AG08395 (cell line): ENCODE measurements around the gene CDH4.
A peak's percentile ranks its signal among the peaks of the same experiment; 100 is the strongest.

Experiments used
- DNase-seq: peaks from one replicate; pipeline ENCODE4 v3.0.0; 2012; ENCODE audit warnings: mixed read lengths, low spot score

CDH4 gene

GRCh38 chr20:61518424-61518951 is 266.4 kb downstream of the CDH4 start:
- no peak for DNase-seq

- no peak for DNase-seq
Observed at GRCh38 chr20:61519488-61519887, 267.4 kb downstream of the CDH4 start.

- no peak for DNase-seq
Observed at GRCh38 chr20:61520076-61520892, 268.2 kb downstream of the CDH4 start.

DNA sequence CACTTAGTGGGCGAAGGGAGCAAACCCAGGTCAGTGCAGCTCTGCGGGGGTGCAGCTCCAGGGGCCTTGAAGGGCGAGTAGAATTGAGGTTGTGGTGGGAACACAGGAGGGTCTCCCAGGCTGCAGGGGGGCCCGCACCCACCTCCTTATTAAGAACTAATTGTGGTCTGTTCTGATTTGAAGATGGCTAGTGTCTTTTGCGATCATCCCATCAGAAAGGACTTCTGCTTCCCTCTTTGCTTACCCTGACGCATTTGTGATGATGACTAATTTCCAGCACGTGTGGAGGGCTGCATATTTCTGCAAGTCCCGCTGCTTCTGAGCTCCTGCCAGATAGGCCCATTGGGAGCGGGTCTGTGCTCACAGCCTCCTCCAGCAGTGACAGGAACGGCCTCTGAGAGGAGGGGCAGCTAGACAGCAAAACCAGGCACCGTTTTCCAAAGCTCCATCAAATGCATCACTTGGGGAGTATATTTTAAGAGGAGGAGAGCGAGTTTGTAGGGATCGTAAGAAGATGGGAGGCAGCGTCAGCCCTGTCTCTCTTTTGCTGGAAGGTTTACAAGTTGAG is 268.9 kb downstream of the CDH4 start:
- DNase-seq, result peak; percentile 77

GRCh38 chr20:61521687-61522420 is 269.8 kb downstream of the CDH4 start:
- DNase-seq, result no peak

DNA sequence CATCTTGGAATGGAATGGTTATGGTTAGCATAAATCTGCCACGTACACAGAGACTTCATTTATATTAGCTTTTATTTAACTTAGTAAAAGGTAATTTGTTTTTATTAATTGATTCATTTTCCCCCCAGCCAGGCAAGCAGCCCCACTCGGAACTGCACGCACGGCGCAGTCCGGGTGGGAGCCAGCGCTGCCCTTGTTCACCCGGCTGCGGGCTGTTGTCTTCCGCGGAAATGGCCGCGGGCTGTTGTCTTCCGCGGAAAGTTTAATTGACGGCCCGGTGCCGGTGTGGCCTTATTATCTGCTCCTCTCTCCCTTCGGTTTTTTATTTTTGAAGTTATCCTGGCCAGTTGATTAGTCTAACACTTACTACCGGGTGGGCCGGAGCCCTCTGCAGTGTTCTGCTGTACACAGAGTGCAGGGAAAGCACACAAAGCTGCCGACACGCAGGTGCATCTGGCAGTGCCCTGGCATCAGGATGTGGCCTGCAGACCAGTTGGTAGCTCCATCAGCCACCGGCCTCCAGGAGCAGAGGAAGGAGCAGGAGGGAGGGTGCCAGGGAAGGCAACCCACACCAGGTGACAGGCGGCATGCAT is 270.5 kb downstream of the CDH4 start:
- no peak for DNase-seq

- no peak for DNase-seq
Observed at GRCh38 chr20:61523145-61523544, 271.1 kb downstream of the CDH4 start.

DNA sequence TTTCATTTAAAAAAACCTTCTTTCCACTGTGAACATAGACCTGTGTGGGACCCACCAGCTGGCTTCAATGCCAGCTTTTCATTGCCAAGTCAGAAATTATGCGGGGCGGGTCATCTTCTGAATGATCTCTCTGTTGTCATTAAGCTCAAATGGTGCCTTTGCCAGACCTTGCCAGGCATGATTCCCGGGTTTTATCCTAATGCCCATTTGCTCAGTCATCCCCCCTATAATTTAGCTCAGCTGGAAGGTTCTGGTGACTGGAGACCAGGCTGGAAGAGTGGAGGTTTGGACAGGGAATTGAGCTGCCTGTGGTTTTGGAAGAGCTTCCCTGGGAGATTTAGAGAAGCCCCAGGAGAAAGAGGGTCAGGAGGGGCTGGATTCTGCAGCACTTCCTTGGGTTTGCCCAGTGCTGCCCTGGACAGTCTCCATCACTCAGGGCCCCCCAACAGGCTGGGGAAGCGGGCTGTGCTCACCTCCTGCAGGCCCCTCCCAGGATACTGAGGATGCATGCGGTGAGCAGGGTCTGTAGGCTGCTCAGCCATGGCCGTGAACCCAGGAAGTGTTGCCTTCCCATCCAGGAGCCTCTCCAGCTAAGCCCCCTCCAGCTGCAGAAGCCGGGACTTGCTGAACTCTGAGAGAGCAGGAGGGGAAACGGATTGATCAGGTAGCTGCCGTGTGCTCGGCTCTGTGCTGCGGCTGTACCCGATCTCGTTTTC is 273.0 kb downstream of the CDH4 start:
- no peak for DNase-seq

DNA sequence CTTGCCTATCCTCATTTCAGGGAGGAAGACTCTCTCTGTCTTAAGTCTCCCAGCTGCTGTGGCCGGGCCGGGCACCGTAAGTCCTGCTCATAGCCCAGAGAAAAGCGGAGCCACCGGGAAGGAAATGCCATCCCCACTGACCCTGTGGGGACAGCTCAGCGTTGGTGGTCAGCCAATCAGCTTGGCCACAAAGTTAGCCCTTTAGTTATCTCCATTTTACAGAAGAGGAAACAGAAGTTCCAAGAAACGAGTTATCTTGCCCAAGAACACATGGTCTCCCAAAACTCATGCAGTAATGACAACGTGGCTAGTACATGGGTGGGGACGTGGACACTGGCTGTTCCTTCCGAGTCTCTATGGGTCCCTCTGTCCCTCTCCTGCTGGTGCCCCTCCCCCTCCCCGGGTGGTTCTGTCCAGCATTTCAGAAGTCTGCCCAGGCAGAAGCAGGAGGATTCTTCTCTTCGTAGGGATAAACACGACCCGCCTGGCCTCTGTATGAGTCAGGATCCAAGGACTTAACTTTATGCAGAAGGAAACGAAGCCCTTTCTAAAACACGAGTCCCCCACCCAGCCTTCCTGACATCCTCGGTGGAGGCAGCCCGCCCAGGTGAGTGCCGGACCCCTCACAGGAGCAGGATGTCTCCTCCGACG is 273.8 kb downstream of the CDH4 start:
- peak; percentile 13 for DNase-seq

- no peak for DNase-seq
Observed at GRCh38 chr20:61526907-61527306, 274.8 kb downstream of the CDH4 start.

GRCh38 chr20:61527626-61528025 is 275.6 kb downstream of the CDH4 start:
- DNase-seq, result no peak

GRCh38 chr20:61528591-61528990 is 276.5 kb downstream of the CDH4 start:
- DNase-seq, result no peak

DNA sequence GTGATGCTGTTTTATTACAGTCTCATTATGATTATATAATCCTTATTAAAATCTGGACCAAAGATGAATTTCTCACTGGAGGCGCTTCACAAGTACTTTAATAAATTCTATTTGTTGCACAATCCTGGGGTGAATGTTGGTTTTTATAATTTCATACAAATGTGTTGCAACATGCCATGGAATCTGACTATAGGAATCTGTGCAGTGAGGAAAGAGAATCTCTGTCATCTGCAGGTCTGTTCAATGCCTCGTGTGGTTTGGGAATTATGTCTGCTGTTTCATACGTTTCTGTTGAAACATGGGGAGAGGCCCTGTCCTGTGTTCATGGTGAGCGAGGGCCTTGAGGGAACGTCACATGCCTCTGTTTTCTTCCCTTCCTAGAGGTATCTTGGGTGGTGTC is 277.3 kb downstream of the CDH4 start:
- no peak for DNase-seq

GRCh38 chr20:61531553-61532345 is 279.7 kb downstream of the CDH4 start:
- DNase-seq, result no peak

GRCh38 chr20:61532736-61533135 is 280.7 kb downstream of the CDH4 start:
- DNase-seq, result no peak

GRCh38 chr20:61533231-61533631 is 281.2 kb downstream of the CDH4 start:
- DNase-seq, result no peak

DNA sequence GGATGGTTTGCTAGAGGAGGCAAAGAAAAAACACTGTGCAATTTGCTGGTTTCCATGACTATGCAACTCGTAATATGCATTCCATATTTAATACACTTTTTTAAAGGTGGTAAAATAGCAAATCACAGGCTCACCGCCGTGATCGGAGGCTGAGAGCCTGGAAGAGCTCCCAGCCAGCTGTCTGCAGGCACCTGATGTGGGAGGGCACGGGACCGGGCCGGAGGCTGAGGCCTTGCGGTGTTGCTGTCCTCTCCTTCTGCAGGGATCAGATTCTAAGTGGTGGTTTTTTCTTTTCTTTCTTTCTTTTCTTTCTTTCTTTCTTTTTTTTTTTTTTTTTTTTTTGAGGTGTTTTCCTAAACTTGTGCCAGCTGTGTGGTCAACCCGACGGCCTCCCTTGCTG is 282.3 kb downstream of the CDH4 start:
- no peak for DNase-seq

GRCh38 chr20:61535091-61535490 is 283.0 kb downstream of the CDH4 start:
- DNase-seq, result no peak

- DNase-seq, result no peak
Observed at GRCh38 chr20:61535536-61535935, 283.5 kb downstream of the CDH4 start.

DNA sequence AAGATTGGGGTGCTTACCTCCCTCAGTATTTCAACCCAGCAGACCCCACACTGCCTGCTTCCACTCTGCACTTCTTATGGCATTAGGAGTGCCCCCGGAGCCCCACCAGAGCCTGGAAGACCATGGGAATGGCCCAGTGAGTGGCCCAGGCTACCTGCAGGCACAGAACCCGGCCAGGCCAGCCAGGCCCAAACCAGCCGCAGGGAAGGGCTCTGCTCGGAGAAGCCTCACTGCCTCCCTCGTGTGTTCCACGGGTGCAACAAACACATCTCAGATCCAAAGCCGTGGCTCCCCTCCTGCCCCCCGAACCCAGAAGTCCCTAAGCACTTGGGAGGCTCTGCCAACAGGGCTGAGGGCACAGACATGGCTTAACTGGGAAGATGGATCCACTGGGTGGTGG is 283.9 kb downstream of the CDH4 start:
- no peak for DNase-seq

DNA sequence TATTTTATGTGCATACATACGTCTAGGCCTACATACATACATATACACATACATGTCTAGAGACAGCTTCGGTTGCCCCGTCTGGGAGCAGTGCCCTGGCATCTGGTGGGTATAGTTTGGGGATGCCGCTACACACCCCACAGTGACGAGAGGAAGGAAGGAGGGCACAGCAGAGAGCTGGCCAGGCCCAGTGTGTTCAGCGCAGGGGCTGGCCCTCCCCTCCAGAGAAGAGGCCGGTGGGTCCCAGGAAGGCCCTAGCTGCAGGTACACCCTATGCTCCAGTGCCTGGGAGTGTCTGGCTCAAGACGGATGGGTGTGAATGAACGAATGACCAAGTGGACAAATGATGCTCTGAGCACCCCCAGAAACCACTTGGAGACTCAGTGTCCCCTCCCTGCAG is 284.6 kb downstream of the CDH4 start:
- DNase-seq, result no peak
